Lung (tissue), 12 donors: ENCODE measurements around the gene PDP2. TPM values are rescaled to one million over a fixed set of nuclear protein-coding genes. Genes with fewer than 3 reads are reported as not detected.

Experiments
- ATAC-seq: fragments of 200-7000 bp; cut with Tn5 transposase; one replicate; pipeline ENCODE4 v1.9.1; 2020; ENCODE audit warnings: moderate number of reproducible peaks; ENCODE audit not compliant: insufficient read depth, low FRiP score
- DNase-seq, 3 donors: peaks; one replicate each; pipeline ENCODE4 v3.0.0-alpha.2; 2013 to 2017
- H3K27ac ChIP-seq, 2 donors: one replicate each; pipeline ENCODE4 v1.5.1; 2013; ENCODE audit warnings: mild to moderate bottlenecking in 2 of 2, moderate library complexity in 2 of 2, control low read depth in 1 of 2, inconsistent platforms in 1 of 2, low read depth in 1 of 2, low read length in 1 of 2
- H3K27me3 ChIP-seq, 3 donors: one replicate each; pipeline ENCODE4 v1.5.1; 2013; ENCODE audit warnings: low read length in 2 of 3; ENCODE audit not compliant: control insufficient read depth in 3 of 3, insufficient read depth in 3 of 3
- H3K36me3 ChIP-seq, 4 donors: one replicate each; pipeline ENCODE4 v1.5.1; 2013; ENCODE audit warnings: low read length in 4 of 4, mild to moderate bottlenecking in 1 of 4, moderate library complexity in 1 of 4; ENCODE audit not compliant: control insufficient read depth in 4 of 4, insufficient read depth in 4 of 4
- H3K4me1 ChIP-seq, 5 donors: one replicate each; pipeline ENCODE4 v1.5.1; 2013; ENCODE audit warnings: low read length in 5 of 5, mild to moderate bottlenecking in 2 of 5, moderate library complexity in 1 of 5; ENCODE audit not compliant: control insufficient read depth in 5 of 5, insufficient read depth in 5 of 5
- H3K4me3 ChIP-seq: one replicate; pipeline ENCODE4 v1.5.1; 2013; ENCODE audit warnings: mild to moderate bottlenecking, control low read depth, moderate library complexity
- H3K9ac ChIP-seq, 2 donors: one replicate each; pipeline ENCODE4 v1.5.1; 2013; ENCODE audit warnings: low read length in 2 of 2, control low read depth in 1 of 2; ENCODE audit not compliant: insufficient read depth in 1 of 2
- H3K9me3 ChIP-seq, 4 donors: one replicate each; pipeline ENCODE4 v1.5.1; 2013; ENCODE audit warnings: low read length in 3 of 4, mild to moderate bottlenecking in 1 of 4, moderate library complexity in 1 of 4; ENCODE audit not compliant: control insufficient read depth in 4 of 4, insufficient read depth in 3 of 4
- WGBS, 2 donors: extraction: QIAGEN DNeasy Blood & Tissue Kit; methylation state at CpG; one replicate each; pipeline ENCODE4 v1.1.7; 2013; 5-methylcytosine and 5-hydroxymethylcytosine counted together
- polyA plus RNA-seq, 2 donors: library from polyadenylated mRNA; stranded (reverse); fragments of 200-250 nt; gene quantifications; one replicate each; pipeline ENCODE4 v1.2.1, GENCODE V29; 2013
- total RNA-seq, 2 donors: library from RNA; depleted of rRNA in 1 of 2; stranded (reverse); fragments of >200 nt in 1 of 2; gene quantifications; one replicate each; pipeline ENCODE4 v1.2.1, GENCODE V29; 2014 to 2021
- TF ChIP-seq, protein P1 (sequence below): IDR thresholded peaks from 2 replicates; pipeline ENCODE4 v1.5.1; 2012; ENCODE audit warnings: mild to moderate bottlenecking; ENCODE audit errors: control extremely low read depth, extremely low read depth
- donor health status: control.
- donor health status: control.
- donor health status: Bipolar disorder and iron deficiency.
- donor health status: healthy.
- donor health status: DM: yes; HTN: yes; CAD: no.

PDP2 gene
- total and polyA plus RNA-seq, 4 donors: 4.5 to 23.0 (median 13.1) TPM

- peaks cover 22 to 39% (median 35%) of the 10 kb centered on the region in 4 donors for H3K36me3 ChIP-seq
- H3K9me3 ChIP-seq: no peaks in the 10 kb centered on the region
- H3K4me1 ChIP-seq: peaks cover 7 to 25% (median 16%) of the 10 kb centered on the region in 5 donors
- DNase-seq (no peak), ATAC-seq (no peak)
- H3K4me3 ChIP-seq: no peak overlapping the region
- TF ChIP-seq, protein P1, sequence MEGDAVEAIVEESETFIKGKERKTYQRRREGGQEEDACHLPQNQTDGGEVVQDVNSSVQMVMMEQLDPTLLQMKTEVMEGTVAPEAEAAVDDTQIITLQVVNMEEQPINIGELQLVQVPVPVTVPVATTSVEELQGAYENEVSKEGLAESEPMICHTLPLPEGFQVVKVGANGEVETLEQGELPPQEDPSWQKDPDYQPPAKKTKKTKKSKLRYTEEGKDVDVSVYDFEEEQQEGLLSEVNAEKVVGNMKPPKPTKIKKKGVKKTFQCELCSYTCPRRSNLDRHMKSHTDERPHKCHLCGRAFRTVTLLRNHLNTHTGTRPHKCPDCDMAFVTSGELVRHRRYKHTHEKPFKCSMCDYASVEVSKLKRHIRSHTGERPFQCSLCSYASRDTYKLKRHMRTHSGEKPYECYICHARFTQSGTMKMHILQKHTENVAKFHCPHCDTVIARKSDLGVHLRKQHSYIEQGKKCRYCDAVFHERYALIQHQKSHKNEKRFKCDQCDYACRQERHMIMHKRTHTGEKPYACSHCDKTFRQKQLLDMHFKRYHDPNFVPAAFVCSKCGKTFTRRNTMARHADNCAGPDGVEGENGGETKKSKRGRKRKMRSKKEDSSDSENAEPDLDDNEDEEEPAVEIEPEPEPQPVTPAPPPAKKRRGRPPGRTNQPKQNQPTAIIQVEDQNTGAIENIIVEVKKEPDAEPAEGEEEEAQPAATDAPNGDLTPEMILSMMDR: no peak
- no peak overlapping the region for H3K27ac ChIP-seq
- H3K27me3 ChIP-seq: no peaks in the 10 kb centered on the region
- 85 to 88% methylated on average over 10 of the region's 10 CpGs for WGBS, 2 donors
- no peak overlapping the region for H3K9ac ChIP-seq
These were observed 57.5 kb downstream of the PDP2 start for GRCh38 chr16:66937725-66938337.

DNA sequence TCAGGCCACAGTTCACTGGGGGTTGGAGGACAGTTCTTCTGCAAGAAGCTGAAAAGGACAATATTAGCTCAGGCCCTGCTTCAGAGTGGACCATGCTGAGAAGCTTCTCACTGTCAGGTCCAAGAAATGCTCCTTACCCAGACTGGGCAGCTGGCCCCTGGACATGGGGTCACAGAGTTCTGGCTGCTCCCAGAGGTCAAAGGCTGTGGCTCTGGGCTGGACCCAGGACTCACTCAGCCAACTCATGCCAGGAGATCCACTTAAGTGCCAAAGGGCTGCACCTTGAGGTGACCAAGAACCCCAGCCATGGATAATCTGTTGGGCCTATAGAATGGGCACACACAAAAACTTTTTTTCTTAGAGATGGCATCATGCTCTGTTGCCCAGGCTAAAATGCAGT, 59.1 kb downstream of the PDP2 start:
- Histone ChIP-seq H3K4me3 (no peak overlapping the region), H3K27me3 (no peaks in the 10 kb centered on the region), H3K27ac (no peak overlapping the region), H3K36me3 (peaks cover 25 to 50% (median 43%) of the 10 kb centered on the region in 4 donors), H3K9ac (no peak overlapping the region), H3K4me1 (peaks cover 0 to 20% (median 9%) of the 10 kb centered on the region in 5 donors), H3K9me3 (no peaks in the 10 kb centered on the region)
- ATAC-seq (no peak), DNase-seq (no peak)
- TF ChIP-seq, protein P1: no peak

- Histone ChIP-seq H3K4me3 (no peak overlapping the region), H3K27ac (no peak overlapping the region), H3K27me3 (no peaks in the 10 kb centered on the region), H3K9me3 (no peaks in the 10 kb centered on the region), H3K4me1 (peaks cover 0 to 19% (median 9%) of the 10 kb centered on the region in 5 donors), H3K36me3 (peaks cover 22 to 50% (median 43%) of the 10 kb centered on the region in 4 donors), H3K9ac (no peak overlapping the region)
- TF ChIP-seq, protein P1: no peak
- DNase-seq (no peak), ATAC-seq (no peak)
- WGBS, 2 donors: 96 to 99% methylated on average over 16 of the region's 16 CpGs
These were observed 59.9 kb downstream of the PDP2 start for GRCh38 chr16:66940236-66940635.

Other genes starting within 250 kb of the PDP2 start
- gene CMTM4, start 183.8 kb upstream of the PDP2 start, total RNA-seq: 10 to 100 TPM; 38.0 to 78.0 TPM
- gene CMTM4, start 183.8 kb upstream of the PDP2 start, polyA plus RNA-seq: 10 to 100 TPM; 24.3 to 26.1 TPM
- 100 to 1,000 TPM; 140 to 147 TPM for gene DYNC1LI2, start 128.9 kb upstream of the PDP2 start, total RNA-seq
- gene DYNC1LI2, start 128.9 kb upstream of the PDP2 start, polyA plus RNA-seq: 10 to 100 TPM; 40.7 to 48.8 TPM
- not detected for gene TERB1, start 78.9 kb upstream of the PDP2 start, total RNA-seq
- gene TERB1, start 78.9 kb upstream of the PDP2 start, polyA plus RNA-seq: not detected
- 10 to 100 TPM; 31.8 to 64.4 TPM for gene NAE1, start 49.5 kb upstream of the PDP2 start, total RNA-seq
- gene NAE1, start 49.5 kb upstream of the PDP2 start, polyA plus RNA-seq: 10 to 100 TPM; 24.2 to 26.3 TPM
- not detected for gene CA7, start 36.1 kb upstream of the PDP2 start, total RNA-seq
- gene CA7, start 36.1 kb upstream of the PDP2 start, polyA plus RNA-seq: not detected
- gene CDH16, start 38.4 kb downstream of the PDP2 start, total RNA-seq: 1 to 10 TPM in 1 of 2 donors, under 1 TPM in 1; 0.64 to 1.7 TPM
- under 1 TPM in 1 of 2 donors, not detected in 1; 0.25 TPM for gene CDH16, start 38.4 kb downstream of the PDP2 start, polyA plus RNA-seq
- gene RRAD, start 45.0 kb downstream of the PDP2 start, total RNA-seq: 10 to 100 TPM; 35.4 to 36.0 TPM
- gene RRAD, start 45.0 kb downstream of the PDP2 start, polyA plus RNA-seq: 10 to 100 TPM; 31.8 to 42.3 TPM
- gene CIAO2B, start 53.9 kb downstream of the PDP2 start, total RNA-seq: 10 to 100 TPM; 48.8 to 79.7 TPM
- 100 to 1,000 TPM; 238 to 257 TPM for gene CIAO2B, start 53.9 kb downstream of the PDP2 start, polyA plus RNA-seq
- 10 to 100 TPM; 24.6 to 51.0 TPM for gene CES2, start 55.0 kb downstream of the PDP2 start, total RNA-seq
- gene CES2, start 55.0 kb downstream of the PDP2 start, polyA plus RNA-seq: 10 to 100 TPM; 26.0 to 26.3 TPM
- 1 to 10 TPM in 1 of 2 donors, under 1 TPM in 1; 0.57 to 2.6 TPM for gene CES3, start 80.8 kb downstream of the PDP2 start, total RNA-seq
- gene CES3, start 80.8 kb downstream of the PDP2 start, polyA plus RNA-seq: under 1 TPM; 0.85 to 0.96 TPM
- gene CES4A, start 108.1 kb downstream of the PDP2 start, total RNA-seq: 10 to 100 TPM; 10.5 to 29.8 TPM
- 10 to 100 TPM in 1 of 2 donors, 1 to 10 TPM in 1; 8.0 to 16.7 TPM for gene CES4A, start 108.1 kb downstream of the PDP2 start, polyA plus RNA-seq
- gene CBFB, start 148.6 kb downstream of the PDP2 start, total RNA-seq: 10 to 100 TPM; 47.6 to 59.4 TPM
- 10 to 100 TPM; 23.3 to 29.6 TPM for gene CBFB, start 148.6 kb downstream of the PDP2 start, polyA plus RNA-seq
- gene PHAF1, start 229.4 kb downstream of the PDP2 start, total RNA-seq: 10 to 100 TPM; 14.6 to 36.1 TPM
- 10 to 100 TPM in 1 of 2 donors, 1 to 10 TPM in 1; 9.1 to 12.0 TPM for gene PHAF1, start 229.4 kb downstream of the PDP2 start, polyA plus RNA-seq